AG04449 (cell line): ENCODE results near the gene PSMD14.

Experiments used
- CTCF ChIA-PET: fragments of 350-600 bp; formaldehyde crosslinking; extraction: SDS; loops from one replicate; lab custom pipeline; 2021; ENCODE audit warnings: antibody characterized with exemption; lab: Yijun Ruan, JAX
- POLR2A ChIA-PET: fragments of 400-600, 350-600 bp; formaldehyde crosslinking; extraction: SDS; loops from one replicate; lab custom pipeline; 2020; ENCODE audit warnings: antibody characterized with exemption, inconsistent platforms; lab: Yijun Ruan, JAX
- DNase-seq: peaks from one replicate; pipeline ENCODE4 v3.0.0-alpha.2; 2010; ENCODE audit warnings: low read depth, low spot score
- H3K4me3 ChIP-seq: 2 replicates; pipeline ENCODE4 v1.5.1; 2011; ENCODE audit warnings: low read depth, mild to moderate bottlenecking, control low read depth, low read length
- TF ChIP-seq, protein P1 (sequence below): IDR thresholded peaks from one replicate; pipeline ENCODE4 v1.5.1; 2011; ENCODE audit warnings: mild to moderate bottlenecking, moderate library complexity, low read length, control low read depth, inconsistent platforms; ENCODE audit not compliant: insufficient read depth; ENCODE audit errors: missing control alignments

Gene PSMD14

GRCh38 chr2:161316701-161317100 is 8.5 kb downstream of the PSMD14 start:
- TF ChIP-seq, protein P1, sequence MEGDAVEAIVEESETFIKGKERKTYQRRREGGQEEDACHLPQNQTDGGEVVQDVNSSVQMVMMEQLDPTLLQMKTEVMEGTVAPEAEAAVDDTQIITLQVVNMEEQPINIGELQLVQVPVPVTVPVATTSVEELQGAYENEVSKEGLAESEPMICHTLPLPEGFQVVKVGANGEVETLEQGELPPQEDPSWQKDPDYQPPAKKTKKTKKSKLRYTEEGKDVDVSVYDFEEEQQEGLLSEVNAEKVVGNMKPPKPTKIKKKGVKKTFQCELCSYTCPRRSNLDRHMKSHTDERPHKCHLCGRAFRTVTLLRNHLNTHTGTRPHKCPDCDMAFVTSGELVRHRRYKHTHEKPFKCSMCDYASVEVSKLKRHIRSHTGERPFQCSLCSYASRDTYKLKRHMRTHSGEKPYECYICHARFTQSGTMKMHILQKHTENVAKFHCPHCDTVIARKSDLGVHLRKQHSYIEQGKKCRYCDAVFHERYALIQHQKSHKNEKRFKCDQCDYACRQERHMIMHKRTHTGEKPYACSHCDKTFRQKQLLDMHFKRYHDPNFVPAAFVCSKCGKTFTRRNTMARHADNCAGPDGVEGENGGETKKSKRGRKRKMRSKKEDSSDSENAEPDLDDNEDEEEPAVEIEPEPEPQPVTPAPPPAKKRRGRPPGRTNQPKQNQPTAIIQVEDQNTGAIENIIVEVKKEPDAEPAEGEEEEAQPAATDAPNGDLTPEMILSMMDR, result no peak
- ChIA-PET POLR2A (no interaction called here), CTCF (no interaction called here)
- DNase-seq, result no peak
- no peak overlapping the region for H3K4me3 ChIP-seq

DNA sequence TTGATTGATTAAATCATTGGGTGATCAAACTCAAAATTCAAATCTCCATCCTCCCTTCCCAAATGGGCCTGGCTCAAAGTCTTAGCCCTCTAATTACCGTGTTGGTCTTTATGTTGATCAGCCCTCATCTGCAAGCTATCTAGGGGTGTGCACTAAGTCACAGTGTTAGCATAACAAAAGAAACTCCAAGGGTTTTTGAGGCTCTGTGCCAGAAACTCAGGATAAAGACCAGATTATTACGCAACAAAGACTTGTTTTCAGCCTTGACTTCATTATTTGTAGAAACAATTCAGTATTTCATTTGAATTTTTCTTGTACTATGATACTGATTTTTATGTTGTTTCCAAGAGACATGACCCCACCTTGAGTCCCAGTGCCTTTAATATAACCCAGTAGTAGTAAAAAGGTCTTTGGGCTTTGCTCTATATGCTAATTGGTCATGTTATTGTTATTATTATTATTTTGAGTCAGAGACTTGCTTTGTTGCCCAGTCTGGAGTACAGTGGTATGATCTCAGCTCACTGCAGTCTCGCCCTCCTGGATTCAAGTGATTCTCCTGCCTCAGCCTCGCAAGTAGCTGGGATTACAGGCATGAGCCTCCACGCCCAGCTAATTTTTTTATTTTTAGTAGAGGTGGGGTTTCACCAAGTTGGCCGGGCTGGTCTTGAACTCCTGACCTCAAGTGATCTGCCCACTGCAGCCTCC is 13.9 kb downstream of the PSMD14 start:
- CTCF ChIA-PET, result no interaction called here
- TF ChIP-seq, protein P1, result no peak
- no peak overlapping the region for H3K4me3 ChIP-seq
- no peak for DNase-seq
- POLR2A ChIA-PET, result no interaction called here

GRCh38 chr2:161324876-161325275 is 16.7 kb downstream of the PSMD14 start:
- ChIA-PET POLR2A (no interaction called here), CTCF (no interaction called here)
- TF ChIP-seq, protein P1, result no peak
- no peak for DNase-seq
- H3K4me3 ChIP-seq, result no peak overlapping the region

DNA sequence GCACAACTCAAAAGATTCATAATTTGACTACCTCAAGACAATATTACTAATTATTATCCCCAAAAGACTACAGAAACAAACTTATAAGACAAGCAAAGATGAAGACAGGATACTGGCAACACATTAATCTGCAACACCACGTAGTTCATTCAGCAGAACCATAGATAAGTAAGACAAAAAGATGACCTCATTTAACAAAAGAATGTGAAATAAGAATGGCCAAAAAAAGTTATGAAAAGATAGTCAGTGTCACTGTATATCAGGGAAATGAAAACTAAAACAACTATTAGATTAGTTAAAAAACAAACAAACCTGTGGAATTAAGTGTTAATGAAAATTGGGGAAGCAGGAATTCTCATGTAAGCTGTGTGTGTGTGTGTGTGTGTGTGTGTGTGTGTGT is 19.4 kb downstream of the PSMD14 start:
- TF ChIP-seq, protein P1, result no peak
- H3K4me3 ChIP-seq, result no peak overlapping the region
- CTCF ChIA-PET, result no interaction called here
- no peak for DNase-seq
- POLR2A ChIA-PET, result no interaction called here

DNA sequence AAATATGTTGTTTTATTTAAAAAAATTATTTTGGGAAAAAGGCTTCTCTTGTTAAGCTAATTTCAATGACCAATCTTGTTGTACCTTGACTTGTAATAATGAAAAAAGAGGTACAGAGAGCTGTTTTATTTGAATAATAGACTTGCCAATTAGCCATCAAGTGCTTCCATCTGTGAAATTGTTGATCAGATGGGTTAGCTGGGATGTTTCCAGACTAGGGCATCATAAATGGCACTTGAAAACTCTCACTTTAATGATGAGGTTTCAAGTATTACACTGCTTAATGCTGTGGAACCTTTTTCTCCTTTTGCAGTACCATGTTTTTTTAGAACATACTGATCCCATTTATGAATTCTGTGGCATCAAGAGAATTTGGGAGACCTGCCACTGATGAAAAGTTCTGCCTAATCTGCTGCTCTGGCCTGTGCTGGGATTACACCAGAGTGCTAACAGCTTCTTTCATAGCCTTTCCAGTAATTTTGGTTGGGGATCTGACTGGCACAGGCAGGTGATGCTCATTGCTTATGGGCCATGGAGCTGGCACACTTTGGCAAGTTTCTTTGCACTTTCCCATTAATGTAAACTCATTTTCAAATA is 24.2 kb downstream of the PSMD14 start:
- TF ChIP-seq, protein P1, result no peak
- no peak for DNase-seq
- ChIA-PET POLR2A (no interaction called here), CTCF (no interaction called here)
- H3K4me3 ChIP-seq, result no peak overlapping the region

DNA sequence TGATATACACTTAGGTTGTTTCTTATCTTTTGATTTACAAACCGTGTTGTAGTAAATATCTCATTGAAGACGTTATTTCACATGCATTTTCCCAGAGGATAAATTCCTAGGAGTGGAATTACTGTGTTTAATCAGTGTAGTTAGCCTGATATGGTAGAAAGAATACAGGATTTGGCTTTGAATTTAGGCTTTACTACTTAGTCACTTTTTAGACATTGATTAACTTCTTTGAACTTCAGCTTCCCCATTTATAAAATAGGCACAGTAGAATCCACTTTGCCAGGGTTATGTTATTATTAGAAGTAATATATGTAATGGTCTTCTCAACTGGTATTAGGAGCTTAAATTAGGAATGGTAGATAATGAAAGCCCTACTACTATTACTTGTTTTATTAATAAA is 27.4 kb downstream of the PSMD14 start:
- CTCF ChIA-PET, result no interaction called here
- POLR2A ChIA-PET, result interaction anchor here (0.6 kb wide), 1 partner anchor 27 kb away, joined by 3 read pairs; the partner anchor contains the start of gene PSMD14
- no peak for DNase-seq
- TF ChIP-seq, protein P1, result no peak
- no peak overlapping the region for H3K4me3 ChIP-seq
